Kidney (tissue), 14 donors: ENCODE results near the gene PANX1. TPM values are rescaled to one million over a fixed set of nuclear protein-coding genes. Genes with fewer than 3 reads are reported as not detected.

Experiments
- DNase-seq, 5 donors: peaks; one replicate each; pipeline ENCODE4 v3.0.0-alpha.2; 2013 to 2020
- FAIRE-seq: peaks from 2 replicates; lab custom pipeline; 2012; peaks lifted over from hg19 to GRCh38; lab: Jason Lieb, UNC
- H3K27ac ChIP-seq, 2 donors: one replicate each; pipeline ENCODE4 v1.7.0; 2013; ENCODE audit warnings: low read depth in 2 of 2, low read length in 2 of 2, inconsistent platforms in 1 of 2
- H3K27me3 ChIP-seq: one replicate; pipeline ENCODE4 v1.7.1; 2013; ENCODE audit warnings: low read length, inconsistent platforms; ENCODE audit not compliant: control insufficient read depth, insufficient read depth
- H3K36me3 ChIP-seq, 3 donors: one replicate each; pipeline versions ENCODE4 v1.7.0 to v1.7.1; 2013; ENCODE audit warnings: low read length in 3 of 3, control low read depth in 1 of 3, inconsistent platforms in 1 of 3; ENCODE audit not compliant: insufficient read depth in 3 of 3, control insufficient read depth in 2 of 3
- H3K4me1 ChIP-seq, 3 donors: one replicate each; pipeline versions ENCODE4 v1.7.0 to v1.7.1; 2013; ENCODE audit warnings: low read length in 3 of 3, inconsistent platforms in 1 of 3, low read depth in 1 of 3; ENCODE audit not compliant: control insufficient read depth in 2 of 3, insufficient read depth in 2 of 3
- H3K4me3 ChIP-seq, 3 donors: one replicate each; pipeline versions ENCODE4 v1.7.0 to v1.8.1; 2013; ENCODE audit warnings: low read length in 3 of 3, control low read depth in 1 of 3, inconsistent platforms in 1 of 3
- H3K9ac ChIP-seq, 3 donors: one replicate each; pipeline versions ENCODE4 v1.7.0 to v1.7.1; 2013; ENCODE audit warnings: low read length in 3 of 3, control low read depth in 1 of 3, inconsistent platforms in 1 of 3
- H3K9me3 ChIP-seq, 3 donors: one replicate each; pipeline versions ENCODE4 v1.7.0 to v1.7.1; 2013; ENCODE audit warnings: low read length in 3 of 3, control low read depth in 1 of 3, inconsistent platforms in 1 of 3; ENCODE audit not compliant: control insufficient read depth in 2 of 3, insufficient read depth in 1 of 3
- intact Hi-C: fragments of 100-400 bp; cut with DNase I; formaldehyde crosslinking; loops from one replicate; pipeline ENCODE4 v1.11.1; 2022
- polyA plus RNA-seq: library from polyadenylated mRNA; stranded (reverse); fragments of 350-450 nt; fragmentation: Illumina TruSeq; extraction: RNeasy Lipid Tissue Mini Kit (QIAGEN cat#74804); gene quantifications from one replicate; pipeline ENCODE4 v1.2.3, GENCODE V29; 2014; ENCODE audit warnings: low read depth, low replicate concordance; ENCODE audit not compliant: insufficient read depth
- total RNA-seq: library from RNA; stranded (reverse); fragmentation: NEBNext Ultra II Directional; extraction: Animal tissue kit (Norgen Biotek cat#: 25700); gene quantifications from one replicate; pipeline ENCODE4 v1.2.1, GENCODE V29; 2021
- TF ChIP-seq, protein P1 (sequence below): IDR thresholded peaks from 3 replicates; pipeline ENCODE4 v1.5.1; 2012; ENCODE audit warnings: mild to moderate bottlenecking, moderate library complexity, borderline replicate concordance; ENCODE audit not compliant: insufficient read depth; ENCODE audit errors: extremely low read depth
- donor health status: control.
- donor health status: control.
- donor health status: control.
- donor health status: control.
- donor health status: control.
- donor health status: DM: yes; HTN: yes; CAD: no.
- donor health status: Normal renal cell carcinoma (clear cell type).

The PANX1 gene
- total and polyA plus RNA-seq, 2 donors from 2014 or later: 5.3 to 13.9 TPM

DNA sequence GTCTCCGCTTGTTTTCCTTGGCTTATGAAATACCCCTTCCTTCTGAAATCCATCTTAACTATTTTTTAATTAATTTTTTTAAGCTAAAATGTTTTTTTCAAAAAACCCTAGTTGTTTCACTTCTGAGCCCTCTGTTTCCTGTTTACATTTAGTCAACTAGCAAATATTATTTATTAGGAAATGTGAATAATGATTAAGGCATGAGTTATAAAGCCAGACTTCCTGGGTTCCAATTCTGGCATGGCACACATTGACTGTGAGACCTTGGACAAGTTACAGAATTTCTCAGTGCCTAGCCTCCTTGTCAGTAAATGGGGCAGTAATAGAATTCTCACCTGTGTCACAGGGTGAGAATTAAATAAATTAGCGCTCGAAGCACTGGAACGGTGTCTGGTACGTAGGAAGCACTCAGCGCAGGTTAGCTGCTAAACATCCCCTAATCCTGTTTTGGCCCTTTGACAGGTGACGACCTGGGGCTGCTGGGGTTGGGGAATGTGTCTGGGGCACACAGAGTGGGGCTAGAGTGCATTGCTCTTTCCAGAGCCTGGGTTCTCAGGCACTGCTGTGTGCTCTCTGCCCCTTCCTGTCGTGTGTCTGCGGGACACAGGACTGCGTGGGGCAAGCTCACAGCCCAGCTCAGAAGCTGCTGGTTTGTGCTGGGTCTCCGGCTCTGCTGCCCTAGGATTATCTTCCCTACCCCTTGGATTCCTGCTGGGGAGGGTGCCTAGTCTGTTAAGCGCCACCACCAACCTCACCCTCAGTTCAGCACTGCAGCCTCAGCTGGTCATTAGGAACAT, 13.1 kb downstream of the PANX1 start:
- Histone ChIP-seq H3K27ac (peak overlapping the region in 1 of 2 donors; percentile 8), H3K4me3 (no peak overlapping the region), H3K27me3 (no peaks in the 10 kb centered on the region), H3K9ac (no peak overlapping the region), H3K36me3 (no peaks in the 10 kb centered on the region), H3K9me3 (no peaks in the 10 kb centered on the region), H3K4me1 (peaks cover 0 to 6% (median 3%) of the 10 kb centered on the region in 3 donors)
- TF ChIP-seq, protein P1, sequence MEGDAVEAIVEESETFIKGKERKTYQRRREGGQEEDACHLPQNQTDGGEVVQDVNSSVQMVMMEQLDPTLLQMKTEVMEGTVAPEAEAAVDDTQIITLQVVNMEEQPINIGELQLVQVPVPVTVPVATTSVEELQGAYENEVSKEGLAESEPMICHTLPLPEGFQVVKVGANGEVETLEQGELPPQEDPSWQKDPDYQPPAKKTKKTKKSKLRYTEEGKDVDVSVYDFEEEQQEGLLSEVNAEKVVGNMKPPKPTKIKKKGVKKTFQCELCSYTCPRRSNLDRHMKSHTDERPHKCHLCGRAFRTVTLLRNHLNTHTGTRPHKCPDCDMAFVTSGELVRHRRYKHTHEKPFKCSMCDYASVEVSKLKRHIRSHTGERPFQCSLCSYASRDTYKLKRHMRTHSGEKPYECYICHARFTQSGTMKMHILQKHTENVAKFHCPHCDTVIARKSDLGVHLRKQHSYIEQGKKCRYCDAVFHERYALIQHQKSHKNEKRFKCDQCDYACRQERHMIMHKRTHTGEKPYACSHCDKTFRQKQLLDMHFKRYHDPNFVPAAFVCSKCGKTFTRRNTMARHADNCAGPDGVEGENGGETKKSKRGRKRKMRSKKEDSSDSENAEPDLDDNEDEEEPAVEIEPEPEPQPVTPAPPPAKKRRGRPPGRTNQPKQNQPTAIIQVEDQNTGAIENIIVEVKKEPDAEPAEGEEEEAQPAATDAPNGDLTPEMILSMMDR: no peak
- FAIRE-seq (no peak), DNase-seq (no peak)
- intact Hi-C loops: no loop called here

DNA sequence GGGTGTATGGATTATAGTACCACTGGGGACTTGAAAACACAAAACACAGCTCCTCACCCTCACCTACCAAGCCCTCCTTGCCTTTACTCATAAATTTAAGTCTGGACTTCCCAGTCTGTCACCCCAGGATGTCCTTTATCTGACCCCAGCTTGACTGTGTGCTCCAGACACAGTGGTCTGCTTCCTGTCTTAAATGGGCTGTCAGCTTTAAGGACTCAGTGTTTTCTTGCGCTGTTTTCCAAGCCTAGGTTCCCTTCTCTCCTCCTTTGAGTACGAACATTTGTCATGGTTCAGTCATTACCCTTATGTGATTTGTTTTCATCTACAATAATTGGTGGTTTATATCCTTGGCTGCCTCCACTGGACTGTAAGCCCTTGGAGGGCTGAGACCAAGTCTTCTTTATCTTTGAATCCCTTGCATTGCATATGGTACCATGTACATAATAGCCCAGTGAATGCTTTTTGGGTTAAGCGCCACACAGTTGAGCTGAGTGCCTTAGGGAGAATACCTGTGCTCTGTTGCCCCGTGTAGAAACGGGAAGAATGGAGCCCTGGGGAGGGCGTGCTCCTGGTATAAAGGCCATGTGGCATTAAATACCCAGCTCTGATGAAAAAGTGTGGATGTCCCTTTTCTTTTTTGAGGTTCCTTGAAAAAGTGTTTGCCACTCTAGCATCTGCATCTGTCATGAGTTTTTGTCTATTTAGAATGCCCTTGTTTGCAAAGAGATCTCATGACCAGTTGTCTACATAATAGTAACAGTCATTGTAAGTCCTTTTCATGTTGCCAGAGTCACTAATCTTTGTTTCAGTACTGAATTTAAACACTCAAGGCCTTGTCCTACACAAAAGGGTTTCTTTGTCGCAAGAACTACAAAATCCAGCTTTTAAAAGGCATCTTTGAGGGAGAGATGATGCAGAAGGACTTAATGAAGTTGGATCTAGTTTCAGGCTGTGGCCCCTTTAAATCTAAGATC, 14.0 kb downstream of the PANX1 start:
- Histone ChIP-seq H3K9me3 (no peaks in the 10 kb centered on the region), H3K27ac (no peak overlapping the region), H3K27me3 (no peaks in the 10 kb centered on the region), H3K4me3 (no peak overlapping the region), H3K36me3 (no peaks in the 10 kb centered on the region), H3K4me1 (peaks cover 0 to 6% (median 3%) of the 10 kb centered on the region in 3 donors), H3K9ac (no peak overlapping the region)
- intact Hi-C loops: no loop called here
- TF ChIP-seq, protein P1: no peak
- DNase-seq (peak in 3 of 5 donors; percentile 54 to 88 (median 76)), FAIRE-seq (no peak)

DNA sequence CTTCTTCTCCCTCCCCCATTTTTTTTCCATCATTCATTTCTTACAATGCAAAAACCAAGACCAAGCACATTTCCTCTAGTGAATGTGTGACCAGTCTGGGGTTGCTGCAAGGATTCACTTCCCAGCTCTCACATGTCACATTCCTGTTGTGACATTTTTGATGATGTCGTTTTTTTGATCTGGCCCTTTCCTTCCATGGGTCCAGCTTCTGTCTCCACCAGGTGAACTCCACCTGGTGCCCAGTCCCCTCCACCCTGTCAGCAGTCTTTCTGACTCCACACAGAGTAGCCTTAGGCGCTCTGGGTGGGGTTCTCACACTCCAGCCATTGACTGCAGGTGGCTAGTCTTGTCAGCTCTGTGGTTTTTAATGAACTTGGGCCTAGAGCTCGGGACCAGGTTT, 15.6 kb downstream of the PANX1 start:
- Histone ChIP-seq H3K4me3 (no peak overlapping the region), H3K4me1 (peaks cover 0 to 6% (median 3%) of the 10 kb centered on the region in 3 donors), H3K9me3 (no peaks in the 10 kb centered on the region), H3K27me3 (no peaks in the 10 kb centered on the region), H3K9ac (no peak overlapping the region), H3K36me3 (no peaks in the 10 kb centered on the region), H3K27ac (no peak overlapping the region)
- FAIRE-seq: no peak
- no peak for DNase-seq
- intact Hi-C loops: no loop called here
- TF ChIP-seq, protein P1: no peak
